ENCODE measurements around the gene CREB5. TPM values are rescaled to one million over a fixed set of nuclear protein-coding genes. Genes with fewer than 3 reads are reported as not detected.

The CREB5 gene
- total and polyA plus RNA-seq, 2 experiments from 2014 or later: 2.4 to 4.4 TPM

DNA sequence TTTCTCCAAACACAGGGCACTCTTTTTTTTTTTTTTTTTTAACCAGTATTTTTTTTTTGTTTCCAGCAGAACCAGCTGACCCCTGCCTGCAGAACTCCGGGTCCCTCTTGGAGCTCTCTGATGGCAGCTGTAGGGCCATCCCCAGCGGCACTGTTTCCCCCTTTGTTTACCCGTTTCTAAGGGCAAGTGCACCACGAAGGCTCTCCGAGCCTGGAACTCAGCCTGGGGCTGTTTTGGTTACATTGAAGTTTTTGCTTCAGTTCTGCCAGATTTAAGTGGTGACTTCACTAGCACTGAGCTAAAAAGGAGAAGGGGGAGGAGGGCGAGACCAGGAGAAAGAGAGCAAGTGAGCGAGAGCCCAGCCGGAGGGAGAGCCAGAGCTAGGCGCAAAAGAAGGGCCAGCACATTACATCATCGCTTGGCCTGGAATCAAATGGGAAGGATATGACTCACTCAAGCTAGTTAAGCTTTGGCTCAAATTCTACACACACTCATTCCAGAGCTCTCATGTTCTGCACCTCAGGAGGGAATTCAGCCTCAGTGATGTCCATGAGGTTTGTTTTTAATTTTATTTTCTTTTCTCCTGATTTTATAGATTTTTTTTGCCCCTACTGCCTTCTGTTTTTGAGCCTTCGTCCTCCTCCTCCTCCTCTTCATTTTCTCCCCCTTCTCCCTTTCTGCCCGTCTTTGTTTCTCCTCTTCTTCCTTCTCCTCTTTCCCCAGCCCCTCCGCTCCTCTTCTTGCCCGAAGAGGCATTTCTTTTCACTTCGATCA, 273.5 kb downstream of the CREB5 start:
- no peaks in the 10 kb centered on the region for H3K79me2 ChIP-seq (replicated peaks; ENCODE audit: insufficient read depth)
- H3F3A ChIP-seq (replicated peaks; ENCODE audit: low read depth): no peaks in the 10 kb centered on the region
- Mint-ChIP-seq H3K9me3 (no peaks in the 10 kb centered on the region), H3K36me3 (ENCODE audit: low read depth) (no peaks in the 10 kb centered on the region), H3K27ac (no peak overlapping the region), H3K4me3 (no peak overlapping the region), H3K4me1 (peaks cover 3% of the 10 kb centered on the region; the same call in 2 of the 3 replicates), H3K27me3 (ENCODE audit: insufficient read depth, low read depth, poor library complexity) (peaks cover 3% of the 10 kb centered on the region)
- H3K4me1 ChIP-seq (ENCODE audit: insufficient read depth): peaks cover 28% of the 10 kb centered on the region
- H3K36me3 ChIP-seq (ENCODE audit: insufficient read depth): no peaks in the 10 kb centered on the region
- no peaks in the 10 kb centered on the region for H3K27me3 ChIP-seq (ENCODE audit: insufficient read depth)
- H3K4me3 ChIP-seq: peak overlapping the region; percentile 50
- no peak for TF ChIP-seq EZH2 (IDR thresholded peaks at IDR 0.05; ENCODE audit: low read depth, unreplicated experiment)
- TF ChIP-seq CREB1 (CRISPR knock-in tag; IDR thresholded peaks at IDR 0.05; ENCODE audit: low read depth): 0 out of 2 replicates have a peak, but pooled peaks have one; percentile 4
- TF ChIP-seq ZNF331 (CRISPR knock-in tag; IDR thresholded peaks at IDR 0.05; ENCODE audit: low read depth): no peak
- no peak for TF ChIP-seq STAT1 (IDR thresholded peaks at IDR 0.05; ENCODE audit: unreplicated experiment)
- no peaks in the 10 kb centered on the region for H3K9me2 ChIP-seq (ENCODE audit: insufficient read depth)
- H3K27ac ChIP-seq (ENCODE audit: low read depth): peak overlapping the region; percentile 97
- H3K4me2 ChIP-seq: peak overlapping the region; percentile 75
- peak overlapping the region; percentile 4; the same call in 1 of the 2 replicates for H2AFZ ChIP-seq
- ATAC-seq (peak; percentile 86), DNase-seq (ENCODE audit: low spot score) (peak; percentile 77)
- no peaks in the 10 kb centered on the region for H4K20me1 ChIP-seq (replicated peaks; ENCODE audit: insufficient read depth)

DNA sequence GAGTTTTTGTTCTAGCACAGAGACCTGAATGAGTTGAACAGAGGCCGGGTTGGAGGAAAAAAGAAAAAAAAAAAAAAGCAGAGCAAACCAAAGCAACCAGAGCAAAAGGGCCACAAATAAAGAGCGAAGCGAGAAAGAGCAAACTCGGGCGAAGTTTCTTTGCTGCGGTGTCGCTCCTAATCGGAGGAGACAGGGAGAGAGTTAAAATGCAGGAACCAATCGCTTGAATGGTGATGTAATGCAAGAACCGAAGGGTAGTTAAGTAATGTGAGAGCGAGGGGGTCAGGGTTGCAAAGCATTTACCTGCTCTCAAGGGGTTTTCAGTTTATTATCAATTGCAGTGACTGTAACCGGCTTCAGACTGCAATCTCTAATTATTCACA, 274.1 kb downstream of the CREB5 start:
- H3K4me3 Mint-ChIP-seq: no peak overlapping the region
- no peak overlapping the region for H3K27ac Mint-ChIP-seq
- peak; percentile 46; the same call in 1 of the 2 replicates for TF ChIP-seq POLR2AphosphoS5 (IDR thresholded peaks at IDR 0.05; ENCODE audit: low read depth)
- TF ChIP-seq ZNF331 (CRISPR knock-in tag; IDR thresholded peaks at IDR 0.05; ENCODE audit: low read depth): no peak
- DNase-seq (ENCODE audit: low spot score) (peak; percentile 89), ATAC-seq (peak; percentile 89)
- no peaks in the 10 kb centered on the region for H3K27me3 ChIP-seq (ENCODE audit: insufficient read depth)
- no peaks in the 10 kb centered on the region for H3F3A ChIP-seq (replicated peaks; ENCODE audit: low read depth)
- no peaks in the 10 kb centered on the region for H3K9me3 Mint-ChIP-seq
- H3K79me2 ChIP-seq (replicated peaks; ENCODE audit: insufficient read depth): no peaks in the 10 kb centered on the region
- H3K36me3 Mint-ChIP-seq (ENCODE audit: low read depth): no peaks in the 10 kb centered on the region
- no peaks in the 10 kb centered on the region for H4K20me1 ChIP-seq (replicated peaks; ENCODE audit: insufficient read depth)
- peaks cover 3% of the 10 kb centered on the region; the same call in 2 of the 3 replicates for H3K4me1 Mint-ChIP-seq
- H2AFZ ChIP-seq: no peak overlapping the region
- no peaks in the 10 kb centered on the region for H3K9me2 ChIP-seq (ENCODE audit: insufficient read depth)
- H3K27ac ChIP-seq (ENCODE audit: low read depth): peak overlapping the region; percentile 97
- H3K36me3 ChIP-seq (ENCODE audit: insufficient read depth): no peaks in the 10 kb centered on the region
- H3K4me3 ChIP-seq: peak overlapping the region; percentile 50
- peak overlapping the region; percentile 75 for H3K4me2 ChIP-seq
- peaks cover 28% of the 10 kb centered on the region for H3K4me1 ChIP-seq (ENCODE audit: insufficient read depth)
- H3K27me3 Mint-ChIP-seq (ENCODE audit: insufficient read depth, low read depth, poor library complexity): no peaks in the 10 kb centered on the region

DNA sequence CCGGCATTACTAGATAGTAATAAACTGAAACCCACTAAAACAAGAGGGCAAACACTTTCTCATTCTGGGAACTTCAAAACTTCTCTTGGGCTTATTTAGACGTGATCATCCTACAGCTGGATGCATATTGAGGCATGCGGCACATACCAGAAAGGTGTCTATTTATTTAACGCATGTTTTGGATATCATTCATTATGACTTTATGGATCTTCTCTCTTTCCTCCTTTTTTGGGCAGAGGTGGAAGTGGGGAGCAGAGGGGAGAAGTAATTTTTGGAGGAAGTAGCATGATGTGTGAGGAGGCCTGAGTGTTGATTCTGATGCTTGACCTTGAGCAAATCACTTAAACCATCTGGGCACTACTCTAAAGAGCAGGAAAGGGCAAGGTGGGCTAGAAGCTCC, 275.2 kb downstream of the CREB5 start:
- Mint-ChIP-seq H3K9me3 (no peaks in the 10 kb centered on the region), H3K36me3 (ENCODE audit: low read depth) (no peaks in the 10 kb centered on the region), H3K27me3 (ENCODE audit: insufficient read depth, low read depth, poor library complexity) (no peaks in the 10 kb centered on the region), H3K4me1 (peaks cover 3% of the 10 kb centered on the region; the same call in 2 of the 3 replicates), H3K4me3 (no peak overlapping the region), H3K27ac (no peak overlapping the region)
- Histone ChIP-seq H3K27ac (ENCODE audit: low read depth) (no peak overlapping the region), H3K4me2 (peak overlapping the region; percentile 50; the same call in 1 of the 2 replicates), H3K4me3 (no peak overlapping the region), H3F3A (replicated peaks; ENCODE audit: low read depth) (no peaks in the 10 kb centered on the region), H4K20me1 (replicated peaks; ENCODE audit: insufficient read depth) (no peaks in the 10 kb centered on the region), H3K27me3 (ENCODE audit: insufficient read depth) (no peaks in the 10 kb centered on the region), H3K36me3 (ENCODE audit: insufficient read depth) (no peaks in the 10 kb centered on the region), H3K9me2 (ENCODE audit: insufficient read depth) (no peaks in the 10 kb centered on the region), H3K79me2 (replicated peaks; ENCODE audit: insufficient read depth) (no peaks in the 10 kb centered on the region), H3K4me1 (ENCODE audit: insufficient read depth) (peaks cover 18% of the 10 kb centered on the region), H2AFZ (peak overlapping the region; percentile 44; the same call in 1 of the 2 replicates)
- DNase-seq (ENCODE audit: low spot score): no peak
- no peak for ATAC-seq
- TF ChIP-seq, protein P1, sequence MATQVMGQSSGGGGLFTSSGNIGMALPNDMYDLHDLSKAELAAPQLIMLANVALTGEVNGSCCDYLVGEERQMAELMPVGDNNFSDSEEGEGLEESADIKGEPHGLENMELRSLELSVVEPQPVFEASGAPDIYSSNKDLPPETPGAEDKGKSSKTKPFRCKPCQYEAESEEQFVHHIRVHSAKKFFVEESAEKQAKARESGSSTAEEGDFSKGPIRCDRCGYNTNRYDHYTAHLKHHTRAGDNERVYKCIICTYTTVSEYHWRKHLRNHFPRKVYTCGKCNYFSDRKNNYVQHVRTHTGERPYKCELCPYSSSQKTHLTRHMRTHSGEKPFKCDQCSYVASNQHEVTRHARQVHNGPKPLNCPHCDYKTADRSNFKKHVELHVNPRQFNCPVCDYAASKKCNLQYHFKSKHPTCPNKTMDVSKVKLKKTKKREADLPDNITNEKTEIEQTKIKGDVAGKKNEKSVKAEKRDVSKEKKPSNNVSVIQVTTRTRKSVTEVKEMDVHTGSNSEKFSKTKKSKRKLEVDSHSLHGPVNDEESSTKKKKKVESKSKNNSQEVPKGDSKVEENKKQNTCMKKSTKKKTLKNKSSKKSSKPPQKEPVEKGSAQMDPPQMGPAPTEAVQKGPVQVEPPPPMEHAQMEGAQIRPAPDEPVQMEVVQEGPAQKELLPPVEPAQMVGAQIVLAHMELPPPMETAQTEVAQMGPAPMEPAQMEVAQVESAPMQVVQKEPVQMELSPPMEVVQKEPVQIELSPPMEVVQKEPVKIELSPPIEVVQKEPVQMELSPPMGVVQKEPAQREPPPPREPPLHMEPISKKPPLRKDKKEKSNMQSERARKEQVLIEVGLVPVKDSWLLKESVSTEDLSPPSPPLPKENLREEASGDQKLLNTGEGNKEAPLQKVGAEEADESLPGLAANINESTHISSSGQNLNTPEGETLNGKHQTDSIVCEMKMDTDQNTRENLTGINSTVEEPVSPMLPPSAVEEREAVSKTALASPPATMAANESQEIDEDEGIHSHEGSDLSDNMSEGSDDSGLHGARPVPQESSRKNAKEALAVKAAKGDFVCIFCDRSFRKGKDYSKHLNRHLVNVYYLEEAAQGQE (IDR thresholded peaks at IDR 0.05; ENCODE audit: unreplicated experiment): no peak
- no peak for TF ChIP-seq ZNF331 (CRISPR knock-in tag; IDR thresholded peaks at IDR 0.05; ENCODE audit: low read depth)
- no peak for TF ChIP-seq CREB1 (CRISPR knock-in tag; IDR thresholded peaks at IDR 0.05; ENCODE audit: low read depth)
- TF ChIP-seq, protein P2, sequence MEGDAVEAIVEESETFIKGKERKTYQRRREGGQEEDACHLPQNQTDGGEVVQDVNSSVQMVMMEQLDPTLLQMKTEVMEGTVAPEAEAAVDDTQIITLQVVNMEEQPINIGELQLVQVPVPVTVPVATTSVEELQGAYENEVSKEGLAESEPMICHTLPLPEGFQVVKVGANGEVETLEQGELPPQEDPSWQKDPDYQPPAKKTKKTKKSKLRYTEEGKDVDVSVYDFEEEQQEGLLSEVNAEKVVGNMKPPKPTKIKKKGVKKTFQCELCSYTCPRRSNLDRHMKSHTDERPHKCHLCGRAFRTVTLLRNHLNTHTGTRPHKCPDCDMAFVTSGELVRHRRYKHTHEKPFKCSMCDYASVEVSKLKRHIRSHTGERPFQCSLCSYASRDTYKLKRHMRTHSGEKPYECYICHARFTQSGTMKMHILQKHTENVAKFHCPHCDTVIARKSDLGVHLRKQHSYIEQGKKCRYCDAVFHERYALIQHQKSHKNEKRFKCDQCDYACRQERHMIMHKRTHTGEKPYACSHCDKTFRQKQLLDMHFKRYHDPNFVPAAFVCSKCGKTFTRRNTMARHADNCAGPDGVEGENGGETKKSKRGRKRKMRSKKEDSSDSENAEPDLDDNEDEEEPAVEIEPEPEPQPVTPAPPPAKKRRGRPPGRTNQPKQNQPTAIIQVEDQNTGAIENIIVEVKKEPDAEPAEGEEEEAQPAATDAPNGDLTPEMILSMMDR (conservative IDR thresholded peaks at IDR 0.05; ENCODE audit: low read depth in 2 of 2): no peak
- no peak for TF ChIP-seq EZH2phosphoT487 (IDR thresholded peaks at IDR 0.05; ENCODE audit: unreplicated experiment)
- TF ChIP-seq JUNB (IDR thresholded peaks at IDR 0.05; ENCODE audit: unreplicated experiment): no peak
- no peak for TF ChIP-seq NANOG (IDR thresholded peaks at IDR 0.05; ENCODE audit: borderline replicate concordance)
- TF ChIP-seq POLR2AphosphoS5 (IDR thresholded peaks at IDR 0.05; ENCODE audit: low read depth): no peak
- TF ChIP-seq ZNF114 (CRISPR knock-in tag; IDR thresholded peaks at IDR 0.05): no peak
- no peak for TF ChIP-seq EZH2 (IDR thresholded peaks at IDR 0.05; ENCODE audit: low read depth, unreplicated experiment)
